K562 (cell line): ENCODE measurements around the gene MED16. TPM values are rescaled to one million over a fixed set of nuclear protein-coding genes. Genes with fewer than 3 reads are reported as not detected.

Experiments
- BCOR ChIP-seq: fragments of 450-650 bp; IDR thresholded peaks from 2 replicates; pipeline ENCODE4 v1.6.1; 2016
- BMI1 ChIP-seq: fragments of 150-350 bp; IDR thresholded peaks from 2 replicates; pipeline ENCODE4 v1.6.1; 2014; ENCODE audit warnings: low read length
- LARP7 ChIP-seq: fragments of 450-650 bp; IDR thresholded peaks from 2 replicates; pipeline ENCODE4 v1.6.1; 2016
- NFE2 ChIP-seq: IDR thresholded peaks from 2 replicates; pipeline ENCODE4 v1.6.1; 2014; ENCODE audit warnings: antibody characterized with exemption, low read depth
- PRDM10 ChIP-seq: fragments of 450-650 bp; IDR thresholded peaks from 2 replicates; pipeline ENCODE4 v1.6.1; 2018; ENCODE audit not compliant: partially characterized antibody
- RFX1 ChIP-seq: fragments of 450-650 bp; IDR thresholded peaks from 2 replicates; pipeline ENCODE4 v1.6.1; 2016; ENCODE audit warnings: mild to moderate bottlenecking, moderate library complexity
- STAT6 ChIP-seq: sonication (generic); formaldehyde crosslinking; IDR thresholded peaks from 2 replicates; pipeline ENCODE4 v1.8.1; 2023; ENCODE audit warnings: mild to moderate bottlenecking, missing genetic modification reagents
- ZBTB33 ChIP-seq: sonication (generic); formaldehyde crosslinking; IDR thresholded peaks from 2 replicates; pipeline ENCODE4 v1.8.1; 2023; ENCODE audit warnings: mild to moderate bottlenecking, missing genetic modification reagents
- ZNF217 ChIP-seq: sonication (generic); formaldehyde crosslinking; IDR thresholded peaks from 2 replicates; pipeline ENCODE4 v1.8.0; 2022; ENCODE audit warnings: mild to moderate bottlenecking, missing genetic modification reagents
- ZNF717 ChIP-seq: fragments of 250-450 bp; sonication (Bioruptor Pico); IDR thresholded peaks from 2 replicates; pipeline ENCODE4 v1.5.0; 2021
- polyA plus RNA-seq, 8 experiments: library from polyadenylated mRNA; depleted of rRNA in 4 of 8; stranded (reverse) in 5 of 8; unstranded in 3 of 8; fragments of >200 nt; fragmentation: Nextera tagmentation in 2 of 8; fragmentation: Illumina TruSeq in 1 of 8; extraction: Ambion mirVana in 2 of 8; extraction: Trizol in 1 of 8; gene quantifications; 2 replicates each; pipeline versions ENCODE4 v1.2.1 to v1.2.3, GENCODE V29; 2011 to 2014; ENCODE audit warnings: inconsistent platforms in 1 of 8, missing spikeins in 1 of 8
- total RNA-seq, 7 experiments: library from RNA; depleted of rRNA in 6 of 7; stranded (reverse); fragments of >200 nt in 6 of 7; fragmentation: Illumina TruSeq in 2 of 7; extraction: Trizol in 2 of 7; gene quantifications; 2 replicates each; pipeline versions ENCODE4 v1.2.1 to v1.2.3, GENCODE V29; 2011 to 2021; ENCODE audit warnings: low replicate concordance in 1 of 7

MED16 gene
- total and polyA plus RNA-seq, 9 of the 15 experiments (the other 6 are each of a cell fraction or from before 2014, with no cell fraction given), result 0.89 to 59.9 (median 8.6) TPM

- TF ChIP-seq PRDM10 (no peak), STAT6 (no peak), ZNF217 (CRISPR knock-in tag) (no peak), BMI1 (peak; percentile 47; the same call in 1 of the 2 replicates), LARP7 (no peak), BCOR (no peak), RFX1 (peak; percentile 89), ZBTB33 (CRISPR knock-in tag) (0 out of 2 replicates have a peak, but pooled peaks have one; percentile 22), NFE2 (no peak), ZNF717 (CRISPR knock-in tag) (no peak)
These were observed 5.9 kb downstream of the MED16 start (continued) for GRCh38 chr19:887072-887471.
